PFSK-1 (cell line): ENCODE results near the gene HNRNPC.

Experiments used
- FOXP2 ChIP-seq: optimal IDR thresholded peaks from 2 replicates; pipeline ENCODE3; 2011; ENCODE audit warnings: borderline replicate concordance, control low read depth, inconsistent platforms; ENCODE audit not compliant: insufficient read depth; ENCODE audit errors: extremely low read length, extremely low read depth
- POLR2AphosphoS5 ChIP-seq: IDR thresholded peaks from 2 replicates; pipeline ENCODE4 v1.6.1; 2012; ENCODE audit warnings: low read depth, mild to moderate bottlenecking, control low read depth, low read length, moderate library complexity
- SIN3A ChIP-seq: IDR thresholded peaks from 2 replicates; pipeline ENCODE4 v1.6.1; 2012; ENCODE audit warnings: mild to moderate bottlenecking, low read length, moderate library complexity, borderline replicate concordance; ENCODE audit not compliant: insufficient read depth
- TAF1 ChIP-seq: IDR thresholded peaks from 2 replicates; pipeline ENCODE4 v1.6.1; 2012; ENCODE audit warnings: low read length, control low read depth, borderline replicate concordance; ENCODE audit not compliant: insufficient read depth
- TF ChIP-seq, protein P1 (sequence below), 2 experiments: IDR thresholded peaks; 2 replicates each; pipeline versions ENCODE4 v1.6.1 to v1.8.0; 2011 to 2012; ENCODE audit warnings: low read depth in 2 of 2, low read length in 2 of 2, control low read depth in 1 of 2, inconsistent platforms in 1 of 2, mild to moderate bottlenecking in 1 of 2, moderate library complexity in 1 of 2; ENCODE audit not compliant: insufficient read depth in 1 of 2

Gene HNRNPC

DNA sequence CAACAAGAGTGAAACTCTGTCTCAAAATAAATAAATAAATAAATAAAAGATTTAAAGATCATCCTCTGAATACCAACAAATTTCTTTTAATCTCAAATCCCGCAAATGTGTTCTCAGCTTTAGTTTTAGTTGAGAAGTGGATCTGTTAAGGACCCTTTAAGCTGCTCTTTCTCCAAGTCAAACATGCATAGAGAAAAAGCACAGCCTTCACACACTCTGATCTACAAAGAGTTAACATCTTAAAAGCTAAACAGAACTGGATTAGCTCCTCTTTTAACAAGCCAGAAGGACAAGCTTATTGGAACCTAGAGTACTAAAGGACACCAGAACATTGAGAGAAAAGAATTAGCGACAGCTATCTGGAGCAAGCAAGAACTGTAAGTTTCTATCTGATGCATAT, 10.5 kb upstream of the HNRNPC start, which contains the start of gene RPGRIP1:
RPGRIP1 (plus strand) TSS at position 301 of the 400 bp plus-strand sequence. CDS start 7,894 bp downstream, outside the sequence.
- TF ChIP-seq SIN3A (no peak), TAF1 (no peak), POLR2AphosphoS5 (no peak), FOXP2 (no peak)
- TF ChIP-seq, protein P1, sequence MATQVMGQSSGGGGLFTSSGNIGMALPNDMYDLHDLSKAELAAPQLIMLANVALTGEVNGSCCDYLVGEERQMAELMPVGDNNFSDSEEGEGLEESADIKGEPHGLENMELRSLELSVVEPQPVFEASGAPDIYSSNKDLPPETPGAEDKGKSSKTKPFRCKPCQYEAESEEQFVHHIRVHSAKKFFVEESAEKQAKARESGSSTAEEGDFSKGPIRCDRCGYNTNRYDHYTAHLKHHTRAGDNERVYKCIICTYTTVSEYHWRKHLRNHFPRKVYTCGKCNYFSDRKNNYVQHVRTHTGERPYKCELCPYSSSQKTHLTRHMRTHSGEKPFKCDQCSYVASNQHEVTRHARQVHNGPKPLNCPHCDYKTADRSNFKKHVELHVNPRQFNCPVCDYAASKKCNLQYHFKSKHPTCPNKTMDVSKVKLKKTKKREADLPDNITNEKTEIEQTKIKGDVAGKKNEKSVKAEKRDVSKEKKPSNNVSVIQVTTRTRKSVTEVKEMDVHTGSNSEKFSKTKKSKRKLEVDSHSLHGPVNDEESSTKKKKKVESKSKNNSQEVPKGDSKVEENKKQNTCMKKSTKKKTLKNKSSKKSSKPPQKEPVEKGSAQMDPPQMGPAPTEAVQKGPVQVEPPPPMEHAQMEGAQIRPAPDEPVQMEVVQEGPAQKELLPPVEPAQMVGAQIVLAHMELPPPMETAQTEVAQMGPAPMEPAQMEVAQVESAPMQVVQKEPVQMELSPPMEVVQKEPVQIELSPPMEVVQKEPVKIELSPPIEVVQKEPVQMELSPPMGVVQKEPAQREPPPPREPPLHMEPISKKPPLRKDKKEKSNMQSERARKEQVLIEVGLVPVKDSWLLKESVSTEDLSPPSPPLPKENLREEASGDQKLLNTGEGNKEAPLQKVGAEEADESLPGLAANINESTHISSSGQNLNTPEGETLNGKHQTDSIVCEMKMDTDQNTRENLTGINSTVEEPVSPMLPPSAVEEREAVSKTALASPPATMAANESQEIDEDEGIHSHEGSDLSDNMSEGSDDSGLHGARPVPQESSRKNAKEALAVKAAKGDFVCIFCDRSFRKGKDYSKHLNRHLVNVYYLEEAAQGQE (IDR thresholded peaks at IDR 0.05; ENCODE audit: insufficient read depth in 1 of 2, low read depth in 2 of 2, low read length in 2 of 2) = no peak

DNA sequence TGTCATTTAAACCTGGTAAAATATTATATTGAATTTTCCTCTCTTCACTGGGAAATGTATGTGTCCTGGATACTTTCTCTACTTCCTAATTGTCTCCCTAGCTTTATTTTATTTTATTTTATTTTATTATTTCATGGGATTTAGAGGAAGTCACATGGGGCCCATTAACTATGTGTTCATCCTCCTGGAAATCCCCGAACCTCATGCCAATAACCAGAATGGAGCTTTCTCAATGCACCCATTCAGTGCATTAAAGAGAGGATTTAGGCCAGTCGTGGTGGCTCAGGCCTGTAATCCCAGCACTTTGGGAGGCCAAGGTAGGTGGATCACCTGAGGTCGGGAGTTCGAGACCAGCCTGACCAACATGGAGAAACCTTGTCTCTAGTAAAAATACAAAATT, 9.4 kb upstream of the HNRNPC start:
- TF ChIP-seq FOXP2 = no peak
- no peak for TF ChIP-seq POLR2AphosphoS5

DNA sequence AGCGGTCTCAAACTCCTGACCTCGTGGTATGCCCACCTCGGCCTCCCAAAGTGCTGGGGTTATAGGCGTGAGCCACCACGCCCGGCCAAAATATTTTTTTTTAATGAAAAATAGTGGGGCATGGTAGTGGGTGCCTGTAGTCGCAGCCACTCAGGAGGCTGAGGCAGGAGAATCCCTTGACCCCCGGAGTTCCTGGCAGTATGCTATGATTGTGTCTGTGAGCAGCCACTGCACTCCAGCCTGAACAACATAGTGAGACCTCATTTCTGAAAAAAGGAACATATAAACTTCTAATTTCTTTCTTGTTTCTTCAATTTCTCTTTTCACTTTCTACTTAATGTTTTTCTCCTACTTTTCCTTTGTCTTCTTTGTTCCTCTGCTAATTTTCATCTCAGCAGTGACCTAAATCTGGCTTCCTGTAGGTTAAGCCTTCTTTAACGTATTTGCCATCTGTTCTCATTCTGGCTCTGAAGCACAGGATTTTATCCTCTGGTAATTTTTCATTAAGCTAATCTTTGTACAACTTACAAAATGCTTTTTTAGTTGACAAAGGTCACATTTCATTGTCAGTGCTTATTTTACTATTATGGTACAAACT, 6.1 kb upstream of the HNRNPC start:
- TF ChIP-seq, protein P1 (IDR thresholded peaks at IDR 0.05; ENCODE audit: insufficient read depth in 1 of 2, low read depth in 2 of 2, low read length in 2 of 2) = no peak
- TF ChIP-seq TAF1 (no peak), SIN3A (no peak), FOXP2 (no peak), POLR2AphosphoS5 (no peak)

DNA sequence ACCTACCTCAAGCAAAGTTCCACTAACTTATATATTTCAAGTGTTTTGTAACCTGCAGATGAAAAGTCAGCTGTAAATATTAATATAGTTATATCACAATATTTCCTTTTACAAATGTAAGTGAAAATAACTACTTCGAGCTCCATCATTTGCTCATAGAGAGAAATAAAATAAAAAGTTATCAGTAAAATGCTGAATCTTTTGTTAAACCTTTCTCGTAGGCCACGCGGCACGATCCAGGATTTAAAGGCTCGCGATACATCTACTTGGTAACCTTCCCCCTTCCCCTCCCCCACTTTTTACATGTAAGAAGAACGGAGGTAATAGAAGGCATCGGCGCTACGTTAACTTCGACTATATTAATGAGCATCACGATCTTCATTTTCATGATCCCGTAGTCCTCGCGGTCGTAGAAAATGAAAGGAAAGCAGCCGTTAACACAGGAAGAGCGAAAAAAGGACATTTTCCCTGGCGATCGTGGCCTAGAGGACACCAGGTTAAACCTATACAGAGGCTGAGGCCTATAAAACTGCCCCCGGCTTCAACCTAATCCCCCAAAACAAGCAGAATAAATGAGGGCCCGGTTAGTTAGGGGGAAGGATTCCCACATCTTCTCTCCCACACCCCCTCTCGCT, 508 bp downstream of the HNRNPC start:
- TF ChIP-seq TAF1 = no peak
- TF ChIP-seq SIN3A = peak; percentile 6; the same call in 1 of the 2 replicates
- no peak for TF ChIP-seq POLR2AphosphoS5
- no peak for TF ChIP-seq FOXP2
- TF ChIP-seq, protein P1 (IDR thresholded peaks at IDR 0.05; ENCODE audit: insufficient read depth in 1 of 2, low read depth in 2 of 2, low read length in 2 of 2) = no peak

DNA sequence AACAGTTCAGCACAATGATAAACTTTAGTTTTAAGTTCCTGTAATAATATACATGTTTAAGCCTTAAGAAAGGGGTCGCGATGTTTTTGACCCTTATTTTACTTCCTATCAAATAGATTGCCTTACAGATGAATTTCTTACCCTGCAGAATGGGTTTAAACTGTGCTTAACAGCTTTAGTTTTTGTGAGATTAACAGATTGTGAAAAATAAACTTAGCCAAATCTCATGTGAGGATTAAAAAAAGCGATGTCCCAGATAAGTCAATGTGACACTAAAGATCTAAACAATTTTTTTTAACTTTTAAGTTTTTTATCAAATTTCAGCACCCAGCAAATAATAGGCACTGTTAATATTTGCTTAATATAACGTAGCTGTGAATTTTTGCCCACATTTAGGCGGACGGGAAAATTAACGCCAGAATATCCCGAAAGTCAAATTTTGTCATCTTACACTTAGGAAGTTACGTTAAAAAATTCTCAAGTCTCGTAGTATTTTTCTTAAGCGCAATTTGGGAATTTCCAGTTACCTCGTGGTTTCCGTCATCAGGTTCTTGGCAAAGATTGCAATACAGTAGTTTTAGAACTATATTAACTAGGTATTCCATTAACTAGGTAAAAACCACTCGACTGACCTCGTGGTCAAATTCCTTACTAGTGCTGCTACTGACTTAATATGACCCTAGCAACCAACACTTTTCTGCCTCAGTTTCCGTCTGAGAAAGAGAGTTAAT, 1.2 kb downstream of the HNRNPC start:
- TF ChIP-seq TAF1 (no peak), SIN3A (no peak), POLR2AphosphoS5 (no peak)
